ENCODE data around the gene CTLA4.

DNA sequence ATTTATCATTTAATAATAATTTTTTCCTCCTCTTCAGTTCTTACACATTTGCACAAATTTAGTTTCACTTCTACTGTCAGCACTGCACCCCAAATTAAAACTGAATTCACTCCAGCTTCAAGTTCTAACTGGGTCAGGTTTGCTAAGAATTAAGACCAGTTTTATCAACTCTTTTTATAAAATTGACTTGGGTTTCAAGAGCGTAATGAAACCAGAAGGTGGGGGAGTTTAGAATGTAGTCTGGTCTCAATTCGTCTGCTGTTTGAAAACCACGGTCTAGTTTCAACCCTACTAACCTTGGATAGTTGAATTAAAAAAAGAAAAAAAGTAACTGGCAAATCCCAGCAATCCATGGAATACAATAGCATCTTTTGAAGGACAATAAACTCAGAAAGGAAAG is 14.3 kb upstream of the CTLA4 start:
- TF ChIP-seq CBX3 (IDR thresholded peaks at IDR 0.05; ENCODE audit: borderline replicate concordance, low read depth), result no peak
- no peak for TF ChIP-seq POLR2A (IDR thresholded peaks at IDR 0.05; ENCODE audit: low read depth, low read length)
- TF ChIP-seq CHD4 (IDR thresholded peaks at IDR 0.05), result no peak
- TF ChIP-seq, protein P1, sequence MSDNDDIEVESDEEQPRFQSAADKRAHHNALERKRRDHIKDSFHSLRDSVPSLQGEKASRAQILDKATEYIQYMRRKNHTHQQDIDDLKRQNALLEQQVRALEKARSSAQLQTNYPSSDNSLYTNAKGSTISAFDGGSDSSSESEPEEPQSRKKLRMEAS (IDR thresholded peaks at IDR 0.05; ENCODE audit: low read depth, low read length), result no peak
- TF ChIP-seq BHLHE40 (IDR thresholded peaks at IDR 0.05; ENCODE audit: borderline replicate concordance in 1 of 2, low read depth in 2 of 2, low read length in 1 of 2), result no peak
- TF ChIP-seq, protein P2, sequence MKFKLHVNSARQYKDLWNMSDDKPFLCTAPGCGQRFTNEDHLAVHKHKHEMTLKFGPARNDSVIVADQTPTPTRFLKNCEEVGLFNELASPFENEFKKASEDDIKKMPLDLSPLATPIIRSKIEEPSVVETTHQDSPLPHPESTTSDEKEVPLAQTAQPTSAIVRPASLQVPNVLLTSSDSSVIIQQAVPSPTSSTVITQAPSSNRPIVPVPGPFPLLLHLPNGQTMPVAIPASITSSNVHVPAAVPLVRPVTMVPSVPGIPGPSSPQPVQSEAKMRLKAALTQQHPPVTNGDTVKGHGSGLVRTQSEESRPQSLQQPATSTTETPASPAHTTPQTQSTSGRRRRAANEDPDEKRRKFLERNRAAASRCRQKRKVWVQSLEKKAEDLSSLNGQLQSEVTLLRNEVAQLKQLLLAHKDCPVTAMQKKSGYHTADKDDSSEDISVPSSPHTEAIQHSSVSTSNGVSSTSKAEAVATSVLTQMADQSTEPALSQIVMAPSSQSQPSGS (IDR thresholded peaks at IDR 0.05; ENCODE audit: low read length), result no peak
- TF ChIP-seq TAF1 (IDR thresholded peaks at IDR 0.05; ENCODE audit: borderline replicate concordance, low read depth, low read length), result no peak
